CD4-positive, alpha-beta T cell treated with Interleukin-2 at 100 ng/mL for 4 hours (primary cell): ENCODE data around the gene TEX264.

Source experiments
- DNase-seq: peaks from one replicate; pipeline ENCODE4 v3.0.0-alpha.2; 2020; ENCODE audit warnings: low spot score

Gene TEX264

GRCh38 chr3:51750878-51751277 is 79.8 kb downstream of the TEX264 start:
- no peak for DNase-seq

- no peak for DNase-seq
Measured at GRCh38 chr3:51751287-51751686, 80.2 kb downstream of the TEX264 start.
